Suppressor macrophage treated with lipopolysaccharide for 1 hour (primary cell): Measurements from ENCODE around the gene CT45A6.
"Not testable (repeated sequence)": the region's sequence is repeated elsewhere in the genome, so short reads cannot be mapped to it uniquely, and the experiment has no call there.

Experiments
- DNase-seq, 3 donors: peaks; one replicate each; pipeline ENCODE4 v3.0.0-alpha.2; 2020 to 2022

The CT45A6 gene

GRCh38 chrX:135802687-135803086 is at the start of gene CT45A6:
CT45A6 (minus strand) TSS chrX:135802787; CDS start chrX:135798993, 3,794 bp downstream.
- DNase-seq, result not testable (repeated sequence)

GRCh38 chrX:135837180-135837579 is 34.6 kb upstream of the CT45A6 start, which contains the start of gene CT45A7:
CT45A7 (minus strand) TSS chrX:135837280; CDS start chrX:135833533, 3,747 bp downstream.
- DNase-seq, result not testable (repeated sequence)

GRCh38 chrX:135819912-135820311 is 17.3 kb upstream of the CT45A6 start, which contains the start of gene CT45A2:
CT45A2 (minus strand) TSS chrX:135820012; CDS start chrX:135816265, 3,747 bp downstream.
- DNase-seq, result not testable (repeated sequence)

- DNase-seq, result not testable (repeated sequence)
Measured at GRCh38 chrX:135785403-135785802, 17.2 kb downstream of the CT45A6 start, which contains the start of gene CT45A5. CT45A5 (minus strand) TSS chrX:135785503; CDS start chrX:135781729, 3,774 bp downstream.

- not testable (repeated sequence) for DNase-seq
Measured at GRCh38 chrX:135768091-135768490, 34.5 kb downstream of the CT45A6 start, which contains the start of gene CT45A3. CT45A3 (minus strand) TSS chrX:135768191; CDS start chrX:135764444, 3,747 bp downstream.

GRCh38 chrX:135744739-135745138 is 57.8 kb downstream of the CT45A6 start:
- DNase-seq, result not testable (repeated sequence)
